ENCODE results near the gene CIP2A. TPM values are rescaled to one million over a fixed set of nuclear protein-coding genes. Genes with fewer than 3 reads are reported as not detected.

Gene CIP2A
- total RNA-seq, 1 donor from 2014 or later = 66.5 TPM

DNA sequence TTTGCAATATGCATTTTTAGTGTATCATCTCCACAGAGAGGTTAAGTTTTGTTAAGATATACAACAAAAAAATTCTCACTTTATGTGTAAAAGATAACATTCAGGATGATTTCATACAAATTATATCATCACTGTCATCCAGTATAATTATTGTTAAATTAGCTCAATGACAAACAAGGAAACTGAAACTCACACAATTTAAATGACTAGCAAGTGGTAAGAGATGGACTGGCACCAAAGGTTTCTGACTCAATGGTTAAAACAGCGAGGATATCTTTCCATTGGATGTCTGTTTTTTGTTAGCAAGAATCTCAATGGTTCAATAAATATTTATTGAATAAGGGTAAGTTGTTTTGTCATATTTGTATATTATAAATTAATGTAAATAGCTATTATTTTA lies 22.6 kb downstream of the CIP2A start:
- DNase-seq (ENCODE audit: low spot score) = no peak
- H4K20me1 ChIP-seq (ENCODE audit: low read depth) = no peaks in the 10 kb centered on the region
- H3K4me3 ChIP-seq = no peak overlapping the region
- H3K79me2 ChIP-seq (ENCODE audit: low read depth) = no peaks in the 10 kb centered on the region
- no peak overlapping the region for H3K4me3 Mint-ChIP-seq
- H3K4me2 ChIP-seq = no peak overlapping the region
- H3K36me3 Mint-ChIP-seq = peaks cover 12% of the 10 kb centered on the region
- H3K9me3 Mint-ChIP-seq = no peaks in the 10 kb centered on the region
- TF ChIP-seq EZH2 (IDR thresholded peaks at IDR 0.05) (no peak), EZH2phosphoT487 (IDR thresholded peaks at IDR 0.05) (no peak)
- TF ChIP-seq, protein P1, sequence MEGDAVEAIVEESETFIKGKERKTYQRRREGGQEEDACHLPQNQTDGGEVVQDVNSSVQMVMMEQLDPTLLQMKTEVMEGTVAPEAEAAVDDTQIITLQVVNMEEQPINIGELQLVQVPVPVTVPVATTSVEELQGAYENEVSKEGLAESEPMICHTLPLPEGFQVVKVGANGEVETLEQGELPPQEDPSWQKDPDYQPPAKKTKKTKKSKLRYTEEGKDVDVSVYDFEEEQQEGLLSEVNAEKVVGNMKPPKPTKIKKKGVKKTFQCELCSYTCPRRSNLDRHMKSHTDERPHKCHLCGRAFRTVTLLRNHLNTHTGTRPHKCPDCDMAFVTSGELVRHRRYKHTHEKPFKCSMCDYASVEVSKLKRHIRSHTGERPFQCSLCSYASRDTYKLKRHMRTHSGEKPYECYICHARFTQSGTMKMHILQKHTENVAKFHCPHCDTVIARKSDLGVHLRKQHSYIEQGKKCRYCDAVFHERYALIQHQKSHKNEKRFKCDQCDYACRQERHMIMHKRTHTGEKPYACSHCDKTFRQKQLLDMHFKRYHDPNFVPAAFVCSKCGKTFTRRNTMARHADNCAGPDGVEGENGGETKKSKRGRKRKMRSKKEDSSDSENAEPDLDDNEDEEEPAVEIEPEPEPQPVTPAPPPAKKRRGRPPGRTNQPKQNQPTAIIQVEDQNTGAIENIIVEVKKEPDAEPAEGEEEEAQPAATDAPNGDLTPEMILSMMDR (IDR thresholded peaks at IDR 0.05) = no peak
- no peaks in the 10 kb centered on the region for H3K27me3 Mint-ChIP-seq (ENCODE audit: insufficient read depth, low read depth)
- H3K4me1 ChIP-seq = no peaks in the 10 kb centered on the region
- peaks cover 17% of the 10 kb centered on the region for H3K36me3 ChIP-seq
- H3F3A ChIP-seq (ENCODE audit: low read depth) = no peaks in the 10 kb centered on the region
- H3K4me1 Mint-ChIP-seq = no peaks in the 10 kb centered on the region
- no peaks in the 10 kb centered on the region for H3K27me3 ChIP-seq
- no peak overlapping the region for H3K27ac ChIP-seq
- H3K27ac Mint-ChIP-seq = no peak overlapping the region
- no peaks in the 10 kb centered on the region for H3K9me3 ChIP-seq (ENCODE audit: low read depth)
- H2AFZ ChIP-seq (replicated peaks) = no peak overlapping the region
- no peak overlapping the region for H3K9ac ChIP-seq

DNA sequence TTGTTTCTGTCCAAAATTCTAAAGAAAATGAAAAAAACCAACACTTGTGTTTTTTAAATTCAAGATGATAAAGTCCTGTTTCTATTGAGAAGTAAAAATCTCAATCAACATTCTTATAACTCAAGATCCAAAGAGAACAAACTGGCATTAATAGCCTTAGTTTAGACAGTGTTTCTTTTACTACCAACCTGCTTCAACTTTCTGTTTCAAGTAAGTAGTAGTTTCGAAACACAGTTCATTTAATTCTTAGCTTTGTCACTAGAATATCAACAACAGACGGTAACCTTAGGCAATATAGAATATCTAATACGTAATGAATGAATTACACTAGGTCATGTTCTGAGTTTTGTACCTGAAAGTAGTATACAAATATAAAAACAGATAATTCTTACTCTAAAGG lies 23.7 kb downstream of the CIP2A start:
- Histone ChIP-seq H3K4me3 (no peak overlapping the region), H2AFZ (replicated peaks) (no peak overlapping the region), H3K27me3 (no peaks in the 10 kb centered on the region), H3F3A (ENCODE audit: low read depth) (no peaks in the 10 kb centered on the region), H3K36me3 (peaks cover 17% of the 10 kb centered on the region), H3K9me3 (ENCODE audit: low read depth) (no peaks in the 10 kb centered on the region), H3K4me2 (no peak overlapping the region), H3K4me1 (no peaks in the 10 kb centered on the region), H3K79me2 (ENCODE audit: low read depth) (no peaks in the 10 kb centered on the region), H3K27ac (no peak overlapping the region), H4K20me1 (ENCODE audit: low read depth) (no peaks in the 10 kb centered on the region), H3K9ac (no peak overlapping the region)
- no peak overlapping the region for H3K27ac Mint-ChIP-seq
- H3K4me1 Mint-ChIP-seq = no peaks in the 10 kb centered on the region
- no peaks in the 10 kb centered on the region for H3K27me3 Mint-ChIP-seq (ENCODE audit: insufficient read depth, low read depth)
- TF ChIP-seq, protein P1 (IDR thresholded peaks at IDR 0.05) = no peak
- TF ChIP-seq EZH2phosphoT487 (IDR thresholded peaks at IDR 0.05) = no peak
- no peak for TF ChIP-seq EZH2 (IDR thresholded peaks at IDR 0.05)
- no peak overlapping the region for H3K4me3 Mint-ChIP-seq
- no peak for DNase-seq (ENCODE audit: low spot score)
- peaks cover 14% of the 10 kb centered on the region for H3K36me3 Mint-ChIP-seq
- H3K9me3 Mint-ChIP-seq = no peaks in the 10 kb centered on the region

DNA sequence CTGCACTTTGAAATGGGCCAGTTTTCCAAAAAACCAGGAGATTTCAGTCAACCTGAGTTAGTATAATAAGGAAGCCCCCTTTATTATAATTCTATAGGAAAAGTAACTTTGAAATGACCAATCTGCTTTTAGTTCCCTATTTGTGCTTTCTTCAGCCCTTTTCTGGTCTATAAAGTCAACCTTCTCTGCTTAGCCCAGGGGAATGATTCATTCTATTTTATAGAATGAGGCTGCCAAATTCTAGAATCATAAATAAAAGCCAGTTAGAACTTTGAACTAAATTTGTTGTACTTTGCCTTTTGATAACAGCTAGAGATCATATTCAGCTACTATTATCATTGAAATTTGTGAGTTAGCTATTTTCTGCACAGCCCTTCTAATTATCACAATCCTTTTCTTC lies 24.7 kb downstream of the CIP2A start:
- no peaks in the 10 kb centered on the region for H3K27me3 ChIP-seq
- H3K4me1 ChIP-seq = no peaks in the 10 kb centered on the region
- no peak for DNase-seq (ENCODE audit: low spot score)
- peaks cover 21% of the 10 kb centered on the region for H3K36me3 ChIP-seq
- no peak overlapping the region for H3K4me2 ChIP-seq
- no peak overlapping the region for H3K4me3 ChIP-seq
- no peak overlapping the region for H3K9ac ChIP-seq
- H3K9me3 ChIP-seq (ENCODE audit: low read depth) = no peaks in the 10 kb centered on the region
- no peaks in the 10 kb centered on the region for H3F3A ChIP-seq (ENCODE audit: low read depth)
- Mint-ChIP-seq H3K36me3 (peaks cover 14% of the 10 kb centered on the region), H3K9me3 (no peaks in the 10 kb centered on the region), H3K4me3 (no peak overlapping the region), H3K27me3 (ENCODE audit: insufficient read depth, low read depth) (no peaks in the 10 kb centered on the region), H3K4me1 (no peaks in the 10 kb centered on the region), H3K27ac (no peak overlapping the region)
- TF ChIP-seq EZH2 (IDR thresholded peaks at IDR 0.05) = no peak
- no peak for TF ChIP-seq EZH2phosphoT487 (IDR thresholded peaks at IDR 0.05)
- TF ChIP-seq, protein P1 (IDR thresholded peaks at IDR 0.05) = no peak
- H2AFZ ChIP-seq (replicated peaks) = no peak overlapping the region
- no peaks in the 10 kb centered on the region for H4K20me1 ChIP-seq (ENCODE audit: low read depth)
- H3K27ac ChIP-seq = no peak overlapping the region
- no peaks in the 10 kb centered on the region for H3K79me2 ChIP-seq (ENCODE audit: low read depth)
